ENCODE data around the gene P2RX4. TPM values are rescaled to one million over a fixed set of nuclear protein-coding genes. Genes with fewer than 3 reads are reported as not detected.

Gene P2RX4
- total RNA-seq, 1 experiment from 2014 or later: 8.1 TPM

DNA sequence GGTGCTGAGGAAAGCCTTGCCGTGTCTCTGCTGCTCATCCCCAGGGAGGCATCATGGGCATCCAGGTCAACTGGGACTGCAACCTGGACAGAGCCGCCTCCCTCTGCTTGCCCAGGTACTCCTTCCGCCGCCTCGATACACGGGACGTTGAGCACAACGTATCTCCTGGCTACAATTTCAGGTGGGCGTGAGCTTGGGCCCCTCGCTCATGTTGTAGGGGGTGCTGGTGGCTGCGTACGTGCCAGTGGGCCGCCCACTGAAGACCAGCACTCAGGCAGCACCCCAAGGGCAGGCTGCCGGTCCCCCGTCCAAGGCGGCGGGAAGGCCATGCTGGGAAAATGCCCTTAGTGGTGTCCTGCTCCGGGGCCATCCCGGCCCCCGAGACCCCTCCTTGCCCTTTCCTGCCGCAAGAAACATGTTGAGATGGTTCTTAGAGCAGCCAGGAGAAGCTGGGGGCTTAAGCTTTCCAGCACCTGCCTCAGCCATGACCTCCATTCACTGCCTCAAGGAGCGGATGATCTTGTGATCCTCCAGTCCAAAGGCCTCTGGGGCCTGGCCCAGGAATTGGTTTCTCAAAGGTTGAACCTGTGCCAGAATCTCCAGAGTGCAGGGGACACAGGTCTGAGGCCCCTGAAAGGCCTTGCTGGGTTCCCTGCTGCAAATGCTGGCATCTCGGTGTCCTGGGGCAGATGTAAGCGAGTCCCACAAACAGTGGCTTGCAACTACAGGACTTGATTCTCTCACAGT is 19.2 kb downstream of the P2RX4 start:
- no peak overlapping the region for H2BK15ac ChIP-seq (ENCODE audit: low read depth, low read length)
- no peak overlapping the region for H2AK5ac ChIP-seq (ENCODE audit: insufficient read length, low read length)
- no peaks in the 10 kb centered on the region for H3K9me3 ChIP-seq (ENCODE audit: control insufficient read depth, low read depth, low read length)
- no peak overlapping the region for H4K8ac ChIP-seq (replicated peaks; ENCODE audit: insufficient read length, low read depth, low read length)
- no peak overlapping the region for H3K56ac ChIP-seq (ENCODE audit: insufficient read length, low read depth, low read length)
- peaks cover 0 to 15% (median 8%) of the 10 kb centered on the region in 3 experiments; a peak in 4 of 7 replicates for H3K36me3 Mint-ChIP-seq (ENCODE audit: insufficient read depth in 1 of 3, low read depth in 3 of 3)
- no peak overlapping the region for H2BK12ac ChIP-seq (ENCODE audit: insufficient read length, low read depth, low read length)
- no peak overlapping the region for H3T11ph ChIP-seq (ENCODE audit: low read length)
- H3K27me3 Mint-ChIP-seq (ENCODE audit: low read depth): no peaks in the 10 kb centered on the region
- no peak overlapping the region for H3K4ac ChIP-seq (ENCODE audit: low read depth, low read length)
- H4K20me1 ChIP-seq (ENCODE audit: control insufficient read depth, insufficient read depth, insufficient read length): no peaks in the 10 kb centered on the region
- H3K4me2 ChIP-seq (ENCODE audit: insufficient read depth, insufficient read length, low read length): no peak overlapping the region
- H3K4me1 Mint-ChIP-seq: peaks cover 3 to 4% of the 10 kb centered on the region in 2 experiments; a peak in 3 of 4 replicates
- no peaks in the 10 kb centered on the region for H3K79me2 ChIP-seq (ENCODE audit: insufficient read depth, low read length)
- H2BK120ac ChIP-seq (ENCODE audit: low read depth, low read length, poor library complexity, severe bottlenecking): no peak overlapping the region
- H3K27ac ChIP-seq (ENCODE audit: insufficient read length, low read depth, low read length): no peak overlapping the region
- H2AFZ ChIP-seq (ENCODE audit: low read length): no peak overlapping the region
- H3K27ac Mint-ChIP-seq: no peak overlapping the region
- no peak overlapping the region for H3K9ac ChIP-seq (ENCODE audit: extremely low read depth, insufficient read length, low read length)
- no peak overlapping the region for H3K4me3 Mint-ChIP-seq
- DNase-seq: no peak
- no peak overlapping the region for H3K23ac ChIP-seq (ENCODE audit: insufficient read length, low read depth, low read length)
- no peaks in the 10 kb centered on the region; a peak in 1 of 5 replicates for H3K9me3 Mint-ChIP-seq
- no peaks in the 10 kb centered on the region for H3K23me2 ChIP-seq (ENCODE audit: insufficient read length, low read depth, low read length, poor library complexity, severe bottlenecking)
- no peaks in the 10 kb centered on the region for H3K79me1 ChIP-seq (ENCODE audit: insufficient read depth, low read depth, low read length, poor library complexity, severe bottlenecking)
- no peak overlapping the region; the same call in 1 of the 2 replicates for H3K14ac ChIP-seq (ENCODE audit: insufficient read depth, low read length)
- H3K18ac ChIP-seq (ENCODE audit: insufficient read length, low read depth, low read length): no peak overlapping the region
- no peak overlapping the region for H4K91ac ChIP-seq (ENCODE audit: insufficient read length, low read depth, low read length)
- TF ChIP-seq, protein P1, sequence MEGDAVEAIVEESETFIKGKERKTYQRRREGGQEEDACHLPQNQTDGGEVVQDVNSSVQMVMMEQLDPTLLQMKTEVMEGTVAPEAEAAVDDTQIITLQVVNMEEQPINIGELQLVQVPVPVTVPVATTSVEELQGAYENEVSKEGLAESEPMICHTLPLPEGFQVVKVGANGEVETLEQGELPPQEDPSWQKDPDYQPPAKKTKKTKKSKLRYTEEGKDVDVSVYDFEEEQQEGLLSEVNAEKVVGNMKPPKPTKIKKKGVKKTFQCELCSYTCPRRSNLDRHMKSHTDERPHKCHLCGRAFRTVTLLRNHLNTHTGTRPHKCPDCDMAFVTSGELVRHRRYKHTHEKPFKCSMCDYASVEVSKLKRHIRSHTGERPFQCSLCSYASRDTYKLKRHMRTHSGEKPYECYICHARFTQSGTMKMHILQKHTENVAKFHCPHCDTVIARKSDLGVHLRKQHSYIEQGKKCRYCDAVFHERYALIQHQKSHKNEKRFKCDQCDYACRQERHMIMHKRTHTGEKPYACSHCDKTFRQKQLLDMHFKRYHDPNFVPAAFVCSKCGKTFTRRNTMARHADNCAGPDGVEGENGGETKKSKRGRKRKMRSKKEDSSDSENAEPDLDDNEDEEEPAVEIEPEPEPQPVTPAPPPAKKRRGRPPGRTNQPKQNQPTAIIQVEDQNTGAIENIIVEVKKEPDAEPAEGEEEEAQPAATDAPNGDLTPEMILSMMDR (conservative IDR thresholded peaks at IDR 0.05): no peak
- no peaks in the 10 kb centered on the region for H3K27me3 ChIP-seq (ENCODE audit: insufficient read depth, low read length)
- WGBS (ENCODE audit: extremely low coverage, insufficient read length, low lambda C conversion rate): no CpG with 5 or more reads among the region's 24 CpGs
- no peak overlapping the region for H2BK20ac ChIP-seq (ENCODE audit: low read depth, low read length, poor library complexity, severe bottlenecking)
- H4K5ac ChIP-seq (ENCODE audit: insufficient read length, low read depth, low read length): no peak overlapping the region
- H3K4me1 ChIP-seq (ENCODE audit: insufficient read depth, low read length): no peaks in the 10 kb centered on the region
- H2BK5ac ChIP-seq (ENCODE audit: insufficient read length, low read length): no peak overlapping the region

Data from H9 (cell line).